Prostate gland (tissue), 2 donors: ENCODE data around the gene EIF3B.

ENCODE experiments used
- POLR2A ChIP-seq: fragments of 450-650 bp; IDR thresholded peaks from one replicate; pipeline ENCODE4 v1.6.1; 2016; ENCODE audit warnings: antibody characterized with exemption, mild to moderate bottlenecking
- POLR2AphosphoS5 ChIP-seq: sonication (generic); formaldehyde crosslinking; IDR thresholded peaks from one replicate; pipeline ENCODE4 v1.6.1; 2017; ENCODE audit warnings: antibody characterized with exemption
- TF ChIP-seq, protein P1 (sequence below), 4 experiments: fragments of 200-600 bp in 2 of 4; fragments of 450-650 bp in 2 of 4; sonication (generic) in 2 of 4; IDR thresholded peaks; 1 replicate in 3 of 4; 2 replicates in 1 of 4; pipeline ENCODE4 v1.5.1; 2016 to 2019; ENCODE audit warnings: antibody characterized with exemption in 4 of 4, mild to moderate bottlenecking in 2 of 4, moderate library complexity in 2 of 4

DNA sequence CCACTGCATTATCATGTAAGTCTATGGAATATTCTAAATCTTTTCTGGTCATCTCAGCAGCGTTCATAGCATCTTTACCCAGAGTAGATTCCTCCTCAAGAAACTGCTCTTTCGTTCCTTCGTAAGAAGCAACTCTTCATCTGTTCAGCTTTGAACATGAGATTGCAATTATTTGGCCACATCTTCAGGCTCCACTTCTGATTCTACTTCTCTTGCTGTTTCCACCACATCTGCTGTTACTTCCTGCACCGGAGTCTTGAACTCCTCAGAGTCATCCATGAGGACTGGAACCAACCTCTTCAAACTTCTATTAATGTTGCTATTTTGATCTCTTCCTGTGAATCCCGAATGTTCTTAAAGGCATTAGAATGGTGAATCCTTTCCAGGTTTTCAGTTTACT lies 61.4 kb downstream of the EIF3B start:
- TF ChIP-seq, protein P1, sequence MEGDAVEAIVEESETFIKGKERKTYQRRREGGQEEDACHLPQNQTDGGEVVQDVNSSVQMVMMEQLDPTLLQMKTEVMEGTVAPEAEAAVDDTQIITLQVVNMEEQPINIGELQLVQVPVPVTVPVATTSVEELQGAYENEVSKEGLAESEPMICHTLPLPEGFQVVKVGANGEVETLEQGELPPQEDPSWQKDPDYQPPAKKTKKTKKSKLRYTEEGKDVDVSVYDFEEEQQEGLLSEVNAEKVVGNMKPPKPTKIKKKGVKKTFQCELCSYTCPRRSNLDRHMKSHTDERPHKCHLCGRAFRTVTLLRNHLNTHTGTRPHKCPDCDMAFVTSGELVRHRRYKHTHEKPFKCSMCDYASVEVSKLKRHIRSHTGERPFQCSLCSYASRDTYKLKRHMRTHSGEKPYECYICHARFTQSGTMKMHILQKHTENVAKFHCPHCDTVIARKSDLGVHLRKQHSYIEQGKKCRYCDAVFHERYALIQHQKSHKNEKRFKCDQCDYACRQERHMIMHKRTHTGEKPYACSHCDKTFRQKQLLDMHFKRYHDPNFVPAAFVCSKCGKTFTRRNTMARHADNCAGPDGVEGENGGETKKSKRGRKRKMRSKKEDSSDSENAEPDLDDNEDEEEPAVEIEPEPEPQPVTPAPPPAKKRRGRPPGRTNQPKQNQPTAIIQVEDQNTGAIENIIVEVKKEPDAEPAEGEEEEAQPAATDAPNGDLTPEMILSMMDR (IDR thresholded peaks at IDR 0.05): no peak
- TF ChIP-seq POLR2AphosphoS5 (no peak), POLR2A (no peak)
